ENCODE data around the gene MTG2.

The MTG2 gene

GRCh38 chr20:62139636-62140035, 43.2 kb upstream of the MTG2 start:
- no peaks in the 10 kb centered on the region for H3K9me3 ChIP-seq (ENCODE audit: control insufficient read depth in 1 of 2, low read length in 2 of 2)
- H3K4me3 ChIP-seq (ENCODE audit: low read depth in 1 of 2, low read length in 2 of 2): no peak overlapping the region
- H3K36me3 ChIP-seq (ENCODE audit: control insufficient read depth in 1 of 2, insufficient read depth in 2 of 2, low read length in 2 of 2): peaks cover 56 to 58% of the 10 kb centered on the region in 2 donors
- H3K27me3 ChIP-seq (ENCODE audit: low read depth, low read length): no peaks in the 10 kb centered on the region
- H3K4me1 ChIP-seq (ENCODE audit: control insufficient read depth in 1 of 2, insufficient read depth in 2 of 2, low read length in 2 of 2): peaks cover 6 to 18% of the 10 kb centered on the region in 2 donors
- no peak overlapping the region for H3K27ac ChIP-seq (ENCODE audit: low read length)

DNA sequence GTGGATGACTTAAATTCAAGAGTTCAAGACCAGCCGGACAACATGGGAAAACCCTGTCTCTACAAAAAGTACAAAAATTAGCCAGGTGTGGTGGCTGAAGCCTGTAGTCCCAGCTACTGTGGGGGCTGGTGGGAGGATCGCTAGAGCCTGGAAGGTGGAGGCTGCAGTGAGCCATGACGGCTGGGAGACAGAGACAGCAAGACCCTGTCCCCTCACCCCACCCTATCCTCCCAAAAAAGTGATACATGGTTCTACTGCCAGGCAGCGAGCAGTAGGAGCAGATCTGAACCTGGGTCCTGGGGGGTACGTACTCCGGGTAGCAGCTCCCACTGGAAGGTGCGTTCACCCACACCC, 41.8 kb upstream of the MTG2 start:
- peak overlapping the region; percentile 77 to 84 for H3K4me3 ChIP-seq (ENCODE audit: low read depth in 1 of 2, low read length in 2 of 2)
- H3K27me3 ChIP-seq (ENCODE audit: low read depth, low read length): no peaks in the 10 kb centered on the region
- H3K27ac ChIP-seq (ENCODE audit: low read length): no peak overlapping the region
- H3K4me1 ChIP-seq (ENCODE audit: control insufficient read depth in 1 of 2, insufficient read depth in 2 of 2, low read length in 2 of 2): peaks cover 12 to 26% of the 10 kb centered on the region in 2 donors
- peaks cover 42 to 45% of the 10 kb centered on the region in 2 donors for H3K36me3 ChIP-seq (ENCODE audit: control insufficient read depth in 1 of 2, insufficient read depth in 2 of 2, low read length in 2 of 2)
- no peaks in the 10 kb centered on the region for H3K9me3 ChIP-seq (ENCODE audit: control insufficient read depth in 1 of 2, low read length in 2 of 2)

- H3K4me1 ChIP-seq (ENCODE audit: control insufficient read depth in 1 of 2, insufficient read depth in 2 of 2, low read length in 2 of 2): peaks cover 12 to 26% of the 10 kb centered on the region in 2 donors
- H3K27me3 ChIP-seq (ENCODE audit: low read depth, low read length): no peaks in the 10 kb centered on the region
- H3K27ac ChIP-seq (ENCODE audit: low read length): peak overlapping the region; percentile 82
- H3K36me3 ChIP-seq (ENCODE audit: control insufficient read depth in 1 of 2, insufficient read depth in 2 of 2, low read length in 2 of 2): peaks cover 36 to 39% of the 10 kb centered on the region in 2 donors
- peak overlapping the region; percentile 77 to 84 for H3K4me3 ChIP-seq (ENCODE audit: low read depth in 1 of 2, low read length in 2 of 2)
- H3K9me3 ChIP-seq (ENCODE audit: control insufficient read depth in 1 of 2, low read length in 2 of 2): no peaks in the 10 kb centered on the region
Measured at GRCh38 chr20:62141397-62142251, 41.2 kb upstream of the MTG2 start.

DNA sequence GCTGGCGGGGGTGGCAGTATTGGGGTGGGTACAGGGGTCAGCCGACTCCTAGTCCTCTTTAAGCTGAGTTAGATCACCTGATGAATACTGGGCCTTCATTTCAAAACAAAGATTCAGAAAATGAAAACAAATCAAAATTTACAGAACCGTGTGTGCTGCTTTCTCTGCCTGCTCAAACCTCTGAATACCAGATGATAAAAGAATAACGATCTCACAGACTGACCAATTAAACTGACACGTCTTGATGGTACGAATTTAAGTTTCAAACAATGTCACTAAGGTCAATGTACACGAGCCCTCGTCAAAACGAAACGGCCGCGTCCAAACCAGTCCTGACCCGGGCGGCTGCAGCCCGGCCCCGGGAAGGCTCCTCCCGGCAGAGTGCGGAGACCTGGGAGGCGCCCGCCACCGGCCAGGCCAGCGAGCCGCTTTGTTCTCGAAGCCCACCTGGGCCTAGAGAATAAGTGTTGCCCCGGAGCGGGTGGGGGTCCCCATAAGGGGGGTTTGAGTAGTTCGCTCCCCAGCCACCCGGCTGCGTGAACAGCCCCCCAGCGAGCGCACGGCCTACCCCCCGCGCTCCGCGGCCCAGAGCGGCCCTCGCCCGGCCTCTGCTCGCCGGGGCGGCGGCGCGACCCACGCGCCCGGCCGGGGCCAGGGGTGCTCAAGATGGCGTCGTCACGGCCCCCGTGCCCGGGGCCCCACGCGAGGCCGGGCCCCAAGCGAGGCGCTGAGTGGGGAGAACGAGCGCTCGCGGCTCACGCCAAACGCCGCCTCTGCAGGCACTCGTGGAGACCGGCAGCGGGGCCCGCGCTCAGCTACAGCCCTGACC, 40.4 kb upstream of the MTG2 start:
- H3K27me3 ChIP-seq (ENCODE audit: low read depth, low read length): no peaks in the 10 kb centered on the region
- H3K4me1 ChIP-seq (ENCODE audit: control insufficient read depth in 1 of 2, insufficient read depth in 2 of 2, low read length in 2 of 2): peaks cover 12 to 26% of the 10 kb centered on the region in 2 donors
- H3K27ac ChIP-seq (ENCODE audit: low read length): peak overlapping the region; percentile 82
- H3K9me3 ChIP-seq (ENCODE audit: control insufficient read depth in 1 of 2, low read length in 2 of 2): no peaks in the 10 kb centered on the region
- H3K36me3 ChIP-seq (ENCODE audit: control insufficient read depth in 1 of 2, insufficient read depth in 2 of 2, low read length in 2 of 2): peaks cover 30 to 31% of the 10 kb centered on the region in 2 donors
- H3K4me3 ChIP-seq (ENCODE audit: low read depth in 1 of 2, low read length in 2 of 2): peak overlapping the region; percentile 77 to 84

DNA sequence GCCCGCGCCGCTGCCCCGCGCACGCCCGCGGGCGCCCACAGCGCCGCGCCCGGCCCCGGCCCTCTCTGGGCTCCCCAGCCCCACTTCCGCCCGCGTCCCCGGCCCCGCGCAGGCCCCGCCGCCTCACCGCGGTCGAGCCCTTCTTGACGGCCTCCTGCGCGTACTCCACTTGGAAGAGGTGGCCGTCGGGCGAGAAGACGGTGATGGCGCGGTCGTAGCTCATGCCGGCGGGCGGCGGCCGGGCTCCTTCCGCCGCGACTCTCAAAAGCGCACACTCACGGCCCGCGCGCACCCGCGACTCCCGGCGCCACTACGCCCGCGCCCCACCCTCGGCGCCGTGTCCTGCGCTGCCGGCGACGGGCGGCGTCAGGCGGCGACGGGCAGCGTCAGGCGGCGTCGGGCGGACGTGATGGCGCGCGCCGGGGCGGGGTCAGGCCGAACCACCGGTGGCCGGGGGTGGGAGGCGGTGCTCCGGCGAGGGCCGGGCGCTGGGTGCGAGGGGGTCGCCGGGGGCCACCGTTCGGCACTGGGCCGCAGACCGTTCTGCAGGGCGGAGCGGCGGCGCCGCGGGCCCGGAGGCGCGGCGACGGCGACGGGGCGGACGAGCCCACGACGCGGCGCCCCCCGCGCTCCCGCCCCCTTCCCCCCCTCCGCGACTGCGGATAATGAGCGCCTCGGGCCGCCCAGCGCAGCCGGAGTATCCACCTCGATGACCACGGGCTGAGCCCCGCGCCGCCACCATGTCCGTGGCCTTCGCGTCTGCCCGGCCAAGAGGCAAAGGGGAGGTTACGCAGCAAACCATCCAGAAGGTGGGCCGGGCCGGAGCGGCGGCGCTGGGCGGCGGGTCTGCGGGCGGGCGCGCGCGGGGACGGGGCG, 39.5 kb upstream of the MTG2 start, which contains the start of the genes PSMA7 and SS18L1:
TSS of gene PSMA7 (minus strand) at position 314 of the 876 bp plus-strand sequence. CDS start at position 223, 91 bp downstream.
TSS of gene SS18L1 (plus strand) at position 689 of the 876 bp plus-strand sequence. CDS start at position 741, 52 bp downstream.
- H3K4me3 ChIP-seq (ENCODE audit: low read depth in 1 of 2, low read length in 2 of 2): peak within 1 kb of the TSS; percentile 77 to 88
- H3K4me1 ChIP-seq (ENCODE audit: control insufficient read depth in 1 of 2, insufficient read depth in 2 of 2, low read length in 2 of 2): peaks cover 12 to 26% of the 10 kb centered on the region in 2 donors
- H3K27me3 ChIP-seq (ENCODE audit: low read depth, low read length): no peaks in the 10 kb centered on the region
- H3K36me3 ChIP-seq (ENCODE audit: control insufficient read depth in 1 of 2, insufficient read depth in 2 of 2, low read length in 2 of 2): peaks cover 22% of the 10 kb centered on the region in 2 donors
- no peaks in the 10 kb centered on the region for H3K9me3 ChIP-seq (ENCODE audit: control insufficient read depth in 1 of 2, low read length in 2 of 2)
- peak within 1 kb of the TSS; percentile 82 for H3K27ac ChIP-seq (ENCODE audit: low read length)

- H3K36me3 ChIP-seq (ENCODE audit: control insufficient read depth in 1 of 2, insufficient read depth in 2 of 2, low read length in 2 of 2): peaks cover 13 to 16% of the 10 kb centered on the region in 2 donors
- H3K27me3 ChIP-seq (ENCODE audit: low read depth, low read length): no peaks in the 10 kb centered on the region
- peaks cover 12 to 26% of the 10 kb centered on the region in 2 donors for H3K4me1 ChIP-seq (ENCODE audit: control insufficient read depth in 1 of 2, insufficient read depth in 2 of 2, low read length in 2 of 2)
- no peaks in the 10 kb centered on the region for H3K9me3 ChIP-seq (ENCODE audit: control insufficient read depth in 1 of 2, low read length in 2 of 2)
- H3K27ac ChIP-seq (ENCODE audit: low read length): peak overlapping the region; percentile 56
- peak overlapping the region; percentile 59 to 88 for H3K4me3 ChIP-seq (ENCODE audit: low read depth in 1 of 2, low read length in 2 of 2)
Measured at GRCh38 chr20:62143957-62144825, 38.6 kb upstream of the MTG2 start.

GRCh38 chr20:62145688-62146018, 37.2 kb upstream of the MTG2 start:
- H3K4me3 ChIP-seq (ENCODE audit: low read depth in 1 of 2, low read length in 2 of 2): no peak overlapping the region

GRCh38 chr20:62146019-62146755, 36.6 kb upstream of the MTG2 start:
- no peaks in the 10 kb centered on the region for H3K27me3 ChIP-seq (ENCODE audit: low read depth, low read length)
- no peaks in the 10 kb centered on the region for H3K36me3 ChIP-seq (ENCODE audit: control insufficient read depth in 1 of 2, insufficient read depth in 2 of 2, low read length in 2 of 2)
- no peaks in the 10 kb centered on the region for H3K9me3 ChIP-seq (ENCODE audit: control insufficient read depth in 1 of 2, low read length in 2 of 2)
- peaks cover 12 to 20% of the 10 kb centered on the region in 2 donors for H3K4me1 ChIP-seq (ENCODE audit: control insufficient read depth in 1 of 2, insufficient read depth in 2 of 2, low read length in 2 of 2)
- no peak overlapping the region for H3K4me3 ChIP-seq (ENCODE audit: low read depth in 1 of 2, low read length in 2 of 2)
- no peak overlapping the region for H3K27ac ChIP-seq (ENCODE audit: low read length)

More at GRCh38 chr20:62145688-62146018, 37.2 kb upstream of the MTG2 start:
- H3K36me3 ChIP-seq (ENCODE audit: control insufficient read depth in 1 of 2, insufficient read depth in 2 of 2, low read length in 2 of 2): peaks cover 0 to 1% of the 10 kb centered on the region in 2 donors
- no peaks in the 10 kb centered on the region for H3K9me3 ChIP-seq (ENCODE audit: control insufficient read depth in 1 of 2, low read length in 2 of 2)
- H3K27me3 ChIP-seq (ENCODE audit: low read depth, low read length): no peaks in the 10 kb centered on the region
- H3K27ac ChIP-seq (ENCODE audit: low read length): no peak overlapping the region
- H3K4me1 ChIP-seq (ENCODE audit: control insufficient read depth in 1 of 2, insufficient read depth in 2 of 2, low read length in 2 of 2): peaks cover 12 to 25% of the 10 kb centered on the region in 2 donors

DNA sequence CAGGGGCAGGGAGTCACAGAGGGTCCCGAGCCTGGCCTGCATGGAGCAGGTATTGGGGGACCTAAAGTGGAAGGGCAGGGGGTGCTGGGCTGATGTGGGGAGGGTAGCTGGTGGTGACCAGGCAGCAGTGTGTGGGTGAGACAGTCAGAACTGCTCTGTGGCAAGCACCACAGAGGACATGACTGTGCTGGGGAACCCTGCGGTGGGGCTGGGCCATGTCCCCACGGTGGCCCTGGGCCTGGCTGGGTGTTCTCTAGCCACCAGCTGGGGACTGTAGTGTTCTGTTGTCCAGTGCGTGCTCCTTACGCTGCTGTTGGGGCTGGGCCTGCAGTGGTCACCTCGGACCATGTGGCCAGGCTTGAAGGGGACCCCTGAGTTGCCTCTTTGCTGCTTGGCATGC, 35.7 kb upstream of the MTG2 start:
- Histone ChIP-seq H3K4me3 (ENCODE audit: low read depth in 1 of 2, low read length in 2 of 2) (no peak overlapping the region), H3K27ac (ENCODE audit: low read length) (no peak overlapping the region), H3K27me3 (ENCODE audit: low read depth, low read length) (no peaks in the 10 kb centered on the region), H3K36me3 (ENCODE audit: control insufficient read depth in 1 of 2, insufficient read depth in 2 of 2, low read length in 2 of 2) (no peaks in the 10 kb centered on the region), H3K4me1 (ENCODE audit: control insufficient read depth in 1 of 2, insufficient read depth in 2 of 2, low read length in 2 of 2) (peaks cover 7 to 11% of the 10 kb centered on the region in 2 donors), H3K9me3 (ENCODE audit: control insufficient read depth in 1 of 2, low read length in 2 of 2) (no peaks in the 10 kb centered on the region)

All from muscle layer of duodenum (tissue), 2 donors.